HG02610 (cell line): ENCODE data around the gene FBH1.
"Not testable (repeated sequence)": the region's sequence is repeated elsewhere in the genome, so short reads cannot be mapped to it uniquely, and the experiment has no call there.

Experiments
- ATAC-seq: cut with Tn5 transposase; IDR thresholded peaks from one replicate; pipeline ENCODE4 v1.9.1; 2021; ENCODE audit warnings: mild to moderate bottlenecking, moderate library complexity; ENCODE audit not compliant: unreplicated experiment

The FBH1 gene

GRCh38 chr10:5938291-5938690, 48.2 kb downstream of the FBH1 start:
- ATAC-seq: no peak

- no peak for ATAC-seq
Measured at GRCh38 chr10:5940807-5941218, 50.8 kb downstream of the FBH1 start.

GRCh38 chr10:5941579-5941978, 51.5 kb downstream of the FBH1 start:
- no peak for ATAC-seq

- ATAC-seq: no peak
Measured at GRCh38 chr10:5942001-5942400, 52.0 kb downstream of the FBH1 start.

GRCh38 chr10:5942474-5942873, 52.4 kb downstream of the FBH1 start:
- no peak for ATAC-seq

- no peak for ATAC-seq
Measured at GRCh38 chr10:5943536-5943935, 53.5 kb downstream of the FBH1 start.

GRCh38 chr10:5944389-5945189, 54.5 kb downstream of the FBH1 start:
- no peak for ATAC-seq

- ATAC-seq: no peak
Measured at GRCh38 chr10:5945190-5945509, 55.1 kb downstream of the FBH1 start.

GRCh38 chr10:5945561-5946418, 55.7 kb downstream of the FBH1 start:
- no peak for ATAC-seq

GRCh38 chr10:5946419-5946775, 56.4 kb downstream of the FBH1 start:
- not testable (repeated sequence) for ATAC-seq

- ATAC-seq: no peak
Measured at GRCh38 chr10:5946786-5947185, 56.7 kb downstream of the FBH1 start.

GRCh38 chr10:5947471-5948207, 57.6 kb downstream of the FBH1 start:
- no peak for ATAC-seq

GRCh38 chr10:5948208-5948585, 58.2 kb downstream of the FBH1 start:
- no peak for ATAC-seq

GRCh38 chr10:5949009-5949759, 59.1 kb downstream of the FBH1 start:
- ATAC-seq: no peak

GRCh38 chr10:5951167-5951711, 61.2 kb downstream of the FBH1 start:
- ATAC-seq: no peak

- ATAC-seq: no peak
Measured at GRCh38 chr10:5951721-5952407, 61.8 kb downstream of the FBH1 start.

- ATAC-seq: no peak
Measured at GRCh38 chr10:5952731-5953385, 62.8 kb downstream of the FBH1 start.

GRCh38 chr10:5953676-5954075, 63.6 kb downstream of the FBH1 start:
- no peak for ATAC-seq

GRCh38 chr10:5956146-5956936, 66.3 kb downstream of the FBH1 start:
- ATAC-seq: no peak
